SH-SY5Y (cell line): Measurements from ENCODE around the gene CD33.
"Not testable (repeated sequence)": the region's sequence is repeated elsewhere in the genome, so short reads cannot be mapped to it uniquely, and the experiment has no call there.

ENCODE experiments used
- GATA2 ChIP-seq: IDR thresholded peaks from 2 replicates; pipeline ENCODE4 v1.6.1; 2011; ENCODE audit warnings: mild to moderate bottlenecking, low read depth, low read length
- GATA3 ChIP-seq: IDR thresholded peaks from 2 replicates; pipeline ENCODE4 v1.6.1; 2011; ENCODE audit warnings: low read depth, mild to moderate bottlenecking, low read length, moderate library complexity

The CD33 gene

DNA sequence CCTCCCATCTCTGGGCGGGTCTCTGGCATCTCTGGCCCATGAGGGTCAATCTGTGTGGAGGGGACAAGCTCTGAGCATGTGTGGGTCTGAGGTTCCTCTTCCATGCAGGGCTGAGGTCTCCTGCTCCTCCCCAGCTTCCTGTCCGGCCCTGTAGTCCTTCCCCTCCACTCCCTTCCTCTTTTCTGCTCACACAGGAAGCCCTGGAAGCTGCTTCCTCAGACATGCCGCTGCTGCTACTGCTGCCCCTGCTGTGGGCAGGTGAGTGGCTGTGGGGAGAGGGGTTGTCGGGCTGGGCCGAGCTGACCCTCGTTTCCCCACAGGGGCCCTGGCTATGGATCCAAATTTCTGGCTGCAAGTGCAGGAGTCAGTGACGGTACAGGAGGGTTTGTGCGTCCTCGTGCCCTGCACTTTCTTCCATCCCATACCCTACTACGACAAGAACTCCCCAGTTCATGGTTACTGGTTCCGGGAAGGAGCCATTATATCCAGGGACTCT lies at the start of gene CD33:
Gene CD33 (plus strand): TSS at position 183 of the 496 bp plus-strand sequence. CDS start 39 bp downstream, at position 222.
- not testable (repeated sequence) for TF ChIP-seq GATA2, GATA3

DNA sequence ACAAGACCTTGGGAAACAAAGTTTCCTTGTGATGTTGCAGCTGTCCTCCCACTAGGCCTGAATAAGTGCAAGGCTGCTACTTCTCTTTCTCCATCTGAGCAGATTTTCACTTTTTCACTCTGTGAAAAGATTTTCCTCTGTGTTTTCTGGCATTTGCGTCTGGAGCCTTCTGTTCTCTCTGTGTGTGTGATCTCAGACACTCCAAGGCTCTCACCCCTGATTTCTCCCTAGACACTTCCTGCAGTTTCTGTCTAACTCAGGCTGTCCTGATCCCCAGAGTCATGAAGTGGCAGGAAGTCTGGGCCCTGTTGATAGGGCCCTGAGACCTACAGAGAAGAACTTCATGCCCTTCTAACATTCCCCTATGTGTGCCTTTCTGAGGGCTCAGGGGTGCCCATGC lies 45.6 kb upstream of the CD33 start:
- no peak for TF ChIP-seq GATA2
- TF ChIP-seq GATA3: no peak

DNA sequence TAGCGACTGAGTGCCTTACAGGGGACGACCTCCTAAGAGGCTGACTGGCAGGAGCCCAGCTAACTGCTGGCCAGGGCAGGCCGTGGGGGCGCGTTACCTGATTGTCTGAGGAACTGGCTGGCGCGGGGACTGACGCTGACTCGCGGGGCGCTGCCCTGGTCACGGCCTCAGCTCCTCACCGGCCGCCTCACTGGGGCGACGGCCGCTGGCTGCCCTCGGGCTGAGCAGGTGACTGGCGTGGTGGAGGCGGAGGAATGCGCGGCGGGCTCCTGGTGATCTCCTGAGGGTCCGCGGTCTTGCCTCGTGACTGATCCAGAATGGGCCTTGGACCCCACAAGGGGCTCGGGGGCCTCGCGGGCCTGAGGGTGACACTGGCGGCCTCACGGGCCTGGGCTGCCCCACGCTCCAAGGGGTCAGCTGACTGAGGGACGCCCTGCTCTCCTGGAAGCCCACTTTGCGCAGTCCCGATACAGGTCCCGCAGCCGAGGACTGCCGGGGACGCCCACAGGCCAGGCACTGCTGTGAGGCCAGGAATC lies 43.4 kb upstream of the CD33 start:
- TF ChIP-seq GATA2 (no peak), GATA3 (no peak)

DNA sequence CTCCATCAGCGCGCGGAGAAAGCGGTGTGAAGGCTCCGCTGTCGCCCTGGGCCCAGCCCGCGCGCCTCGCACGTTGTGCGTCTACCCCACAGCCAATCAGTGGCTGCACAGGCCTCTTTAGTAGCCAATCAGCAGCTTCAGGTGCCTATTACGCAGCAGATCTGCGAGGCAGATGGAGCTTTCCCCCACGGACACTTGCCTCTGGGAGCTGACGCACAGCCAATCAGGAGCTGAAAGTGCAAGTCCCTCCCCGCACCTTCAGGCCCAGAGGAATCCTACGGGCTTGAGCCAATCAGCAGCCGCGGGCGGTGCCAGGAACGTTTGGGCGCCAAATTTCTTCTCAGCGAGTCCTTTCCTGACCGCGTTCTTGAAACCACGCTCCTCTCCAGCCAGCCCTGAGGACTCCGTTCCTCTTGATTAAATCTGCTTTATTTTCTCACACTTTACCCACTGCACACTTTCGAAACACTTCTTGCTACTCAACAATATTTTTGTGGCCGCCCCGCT lies 42.9 kb upstream of the CD33 start:
- no peak for TF ChIP-seq GATA3
- TF ChIP-seq GATA2: no peak

DNA sequence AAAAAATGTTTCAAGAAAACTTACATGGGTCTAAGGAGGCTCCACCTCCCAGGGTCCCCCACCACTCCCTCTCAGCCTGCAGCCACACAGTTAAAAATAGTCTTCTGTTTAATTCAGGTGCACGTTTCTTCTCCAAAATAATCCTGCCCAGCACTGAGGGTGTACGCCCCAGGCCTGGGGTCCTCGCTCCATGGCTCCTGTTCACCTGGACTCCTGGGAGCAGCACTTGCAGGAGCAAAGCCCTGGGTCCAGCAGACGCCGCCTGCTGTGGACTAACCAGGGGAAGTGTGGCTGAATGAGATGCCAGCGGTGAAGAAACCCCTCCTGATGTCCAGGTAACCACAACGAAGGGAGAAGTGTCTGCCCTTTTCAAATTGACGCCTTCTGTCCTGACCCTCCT lies 41.3 kb upstream of the CD33 start:
- TF ChIP-seq GATA3 (no peak), GATA2 (no peak)

DNA sequence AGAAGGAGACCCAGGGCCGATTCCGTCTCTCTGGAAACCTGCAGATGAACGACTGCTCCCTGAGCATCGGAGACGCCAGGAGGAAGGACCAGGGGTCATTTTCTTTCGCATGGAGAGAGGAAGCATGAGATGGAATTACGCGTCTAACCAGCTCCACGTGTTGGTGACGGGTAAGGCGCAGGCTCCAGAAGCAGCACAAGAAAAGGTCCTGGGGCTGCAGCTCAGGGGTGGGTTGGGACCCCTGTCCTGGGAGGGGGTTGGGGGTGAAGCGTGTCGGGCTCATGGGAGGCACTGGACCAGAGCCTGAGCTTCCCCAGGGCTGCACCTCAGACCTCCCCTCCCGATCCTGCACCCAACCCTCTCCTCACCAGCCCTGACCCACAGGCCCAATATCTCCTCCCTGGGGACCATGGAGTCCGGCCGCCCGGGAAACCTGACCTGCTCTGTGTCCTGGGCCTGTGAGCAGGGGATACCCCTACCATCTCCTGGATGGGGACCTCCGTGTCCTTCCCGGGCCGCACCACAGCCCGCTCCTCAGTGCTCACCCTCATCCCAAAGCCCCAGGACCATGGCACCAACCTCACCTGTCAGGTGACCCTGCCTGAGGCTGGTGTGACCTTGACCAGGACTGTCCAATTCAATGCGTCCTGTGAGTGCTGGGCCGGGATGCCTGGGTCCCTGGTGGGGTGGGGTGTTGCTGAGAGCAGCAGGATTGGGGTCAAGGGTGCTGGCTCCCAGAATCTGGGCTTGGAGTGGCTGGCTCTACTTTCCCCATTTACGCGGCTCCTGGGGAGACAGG lies 39.6 kb upstream of the CD33 start:
- TF ChIP-seq GATA3 (no peak), GATA2 (no peak)

DNA sequence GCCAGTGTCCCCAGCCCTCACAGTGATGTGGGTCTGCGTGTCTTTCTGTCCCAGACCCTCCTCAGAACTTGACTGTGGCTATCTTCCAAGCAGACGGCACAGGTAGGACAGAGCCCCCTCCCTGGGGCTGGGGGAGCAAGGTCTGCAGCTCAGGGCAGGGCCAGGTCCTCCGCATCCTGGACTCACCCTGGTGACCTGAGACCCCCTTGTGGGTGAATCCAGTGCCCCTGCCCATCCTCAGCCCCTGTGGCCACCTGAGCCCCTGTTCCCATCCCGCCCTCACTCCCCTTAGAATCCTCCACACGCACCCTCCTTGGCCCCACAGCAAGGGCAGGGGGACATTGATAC lies 39.0 kb upstream of the CD33 start:
- TF ChIP-seq GATA2: no peak
- no peak for TF ChIP-seq GATA3

DNA sequence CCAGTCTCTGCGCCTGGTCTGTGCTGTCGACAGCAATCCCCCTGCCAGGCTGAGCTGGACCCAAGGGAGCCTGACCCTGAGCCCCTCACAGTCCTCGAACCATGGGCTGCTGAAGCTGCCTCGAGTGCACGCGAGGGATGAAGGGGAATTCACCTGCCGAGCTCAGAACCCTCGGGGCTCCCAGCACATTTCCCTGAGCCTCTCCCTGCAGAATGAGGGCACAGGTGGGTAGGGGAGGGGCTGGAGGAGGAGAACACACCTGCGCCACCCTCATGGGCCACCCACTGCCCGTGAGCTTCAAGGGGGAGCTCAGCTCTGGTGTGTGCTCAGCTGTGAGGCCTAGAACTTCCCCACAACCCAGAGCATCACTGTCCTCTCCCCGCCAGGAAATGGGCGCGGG lies 38.6 kb upstream of the CD33 start:
- no peak for TF ChIP-seq GATA3
- no peak for TF ChIP-seq GATA2

DNA sequence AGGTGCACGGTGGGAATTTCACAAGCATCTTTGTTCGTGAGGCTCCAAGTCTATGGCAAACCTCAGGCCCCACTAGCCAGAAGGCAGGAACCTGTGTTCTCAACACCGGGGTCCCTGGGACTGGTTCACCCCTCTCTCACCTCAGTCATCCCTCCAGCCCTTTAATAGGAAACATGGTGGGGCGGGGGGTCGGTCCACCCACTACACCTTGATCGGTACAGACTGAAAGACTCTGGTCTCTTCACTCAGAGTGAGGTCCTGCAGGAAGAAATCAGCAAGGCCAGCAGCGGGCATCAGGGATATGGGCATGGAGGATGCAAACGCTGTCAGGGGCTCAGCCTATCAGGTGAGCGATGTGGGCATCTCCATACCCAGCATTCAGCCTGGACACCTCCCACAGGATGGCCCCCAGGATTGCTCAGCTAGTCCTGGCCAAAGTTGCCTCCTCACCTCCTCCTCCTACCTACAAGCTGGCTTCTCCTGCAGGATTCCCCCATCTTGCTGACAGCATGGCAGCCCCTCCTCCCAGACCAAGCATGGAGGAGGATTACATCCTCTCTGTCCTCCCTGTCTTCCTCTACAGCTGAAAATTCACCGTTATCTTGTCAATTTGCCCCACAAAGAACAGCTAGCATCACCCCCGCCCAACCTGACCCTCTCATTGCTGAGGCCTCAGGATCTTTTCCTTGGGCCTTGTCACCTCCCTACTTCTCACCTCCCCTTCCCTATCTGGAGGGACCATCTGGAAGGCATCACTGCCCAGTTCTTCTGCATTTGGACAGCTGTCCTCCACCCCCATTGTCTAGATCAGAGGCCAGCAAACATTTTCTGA lies 37.3 kb upstream of the CD33 start:
- TF ChIP-seq GATA2: no peak
- TF ChIP-seq GATA3: no peak

DNA sequence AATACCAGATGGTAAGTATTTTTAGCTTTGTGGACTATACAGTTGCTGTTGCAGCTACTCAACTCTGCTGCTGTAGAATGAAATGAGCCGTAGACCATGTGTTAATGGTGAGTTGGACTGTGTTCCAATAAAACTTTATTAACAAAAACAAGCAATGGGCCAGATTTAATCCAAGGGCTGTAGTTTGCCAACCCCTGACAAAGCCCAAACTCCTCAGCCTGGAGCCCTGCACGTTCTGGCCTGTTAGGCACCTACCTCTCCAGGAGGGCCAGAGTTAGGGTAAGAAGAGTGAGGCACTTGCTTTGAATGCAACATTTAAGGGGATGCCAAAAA lies 36.7 kb upstream of the CD33 start:
- TF ChIP-seq GATA2: no peak
- TF ChIP-seq GATA3: no peak

DNA sequence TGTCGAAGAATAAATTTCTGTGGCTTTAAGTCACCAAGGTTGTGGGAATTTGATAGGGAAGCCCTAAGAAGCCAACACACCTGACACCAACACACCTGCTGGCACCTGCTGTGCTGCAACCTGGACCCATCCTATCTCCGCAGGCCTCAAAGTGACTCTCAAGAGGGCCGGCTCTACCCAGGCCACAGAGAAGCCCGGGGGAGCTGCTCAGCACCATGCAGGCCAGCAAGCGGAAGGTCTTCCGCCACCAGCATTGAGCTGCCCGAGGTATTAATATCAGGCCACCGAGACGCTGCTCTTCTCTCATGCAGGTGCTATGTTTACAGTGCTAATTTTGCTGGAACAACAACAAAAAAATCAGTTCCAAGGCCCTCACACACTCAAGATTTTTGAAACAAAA lies 32.2 kb upstream of the CD33 start:
- TF ChIP-seq GATA3 (no peak), GATA2 (no peak)

DNA sequence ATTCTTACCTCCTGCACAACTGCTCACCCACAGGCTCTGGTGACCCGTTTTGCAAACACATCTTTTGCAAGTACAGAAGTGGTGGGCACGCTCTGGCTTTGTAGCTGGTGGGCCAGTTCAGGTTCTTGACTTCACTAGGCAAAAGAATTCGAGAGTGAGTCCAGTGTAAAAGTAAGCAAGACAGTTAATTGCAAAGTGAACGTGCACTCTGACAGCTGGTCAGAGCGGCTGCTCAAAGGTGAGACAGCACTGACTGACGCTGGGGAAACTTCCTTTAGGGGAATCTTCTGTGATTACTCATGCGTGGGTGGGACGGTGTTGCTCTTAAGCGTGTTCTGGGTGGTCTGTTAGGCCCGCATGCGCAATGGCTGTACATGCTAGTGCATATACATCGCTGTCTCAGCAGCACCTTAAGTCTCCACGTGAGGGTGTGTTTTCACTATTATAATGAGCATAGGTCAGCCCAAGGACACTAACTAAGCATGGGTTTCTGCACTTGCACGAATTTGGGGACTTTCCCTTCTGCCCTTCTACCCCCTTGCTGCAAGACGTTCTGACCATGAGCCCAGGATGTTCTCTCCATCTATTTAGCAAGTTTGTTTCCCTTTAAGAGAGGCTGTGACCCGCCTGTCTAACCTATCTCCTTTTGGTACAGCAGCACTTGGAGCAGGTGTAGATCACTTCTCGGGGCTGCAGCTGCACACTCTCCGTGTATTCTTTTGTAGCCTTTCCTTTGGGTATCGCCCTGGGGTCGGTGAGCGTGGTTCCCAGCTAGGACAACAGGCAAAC lies 30.2 kb upstream of the CD33 start:
- no peak for TF ChIP-seq GATA2
- TF ChIP-seq GATA3: no peak

DNA sequence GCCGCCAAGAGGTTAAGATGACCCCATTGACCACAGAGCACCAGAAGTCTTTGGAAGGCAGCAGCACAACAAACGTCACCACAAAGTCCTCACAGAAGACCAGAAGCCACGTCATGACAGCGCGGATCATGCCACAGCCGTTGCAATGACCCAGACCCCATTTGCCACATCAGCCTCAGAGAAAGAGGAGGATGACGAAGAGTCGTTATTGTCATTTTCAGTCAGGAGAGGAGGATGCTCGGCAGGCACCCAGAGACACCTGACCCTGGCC lies 29.6 kb upstream of the CD33 start:
- TF ChIP-seq GATA2: no peak
- no peak for TF ChIP-seq GATA3

DNA sequence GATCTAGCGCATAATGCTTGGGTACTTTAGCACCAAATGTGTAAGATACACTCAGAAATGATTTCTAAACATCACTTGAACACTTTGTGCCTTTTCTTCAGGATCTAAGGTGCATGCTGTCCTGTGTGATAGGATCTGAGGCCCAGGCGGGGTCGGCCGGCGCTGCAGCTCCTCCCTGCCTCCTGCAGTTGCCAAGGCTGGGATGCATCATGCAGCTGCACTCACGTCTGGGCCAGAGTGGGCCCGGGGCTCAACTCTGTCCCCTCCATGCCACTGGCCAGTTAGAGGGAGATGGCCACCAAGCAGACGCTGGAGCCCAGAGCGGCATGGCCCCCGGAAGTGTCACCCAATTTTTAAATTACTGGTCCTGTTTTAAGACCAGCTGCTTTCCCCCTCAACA lies 29.3 kb upstream of the CD33 start:
- TF ChIP-seq GATA3 (no peak), GATA2 (no peak)
